ENCODE results near the gene S100A16. TPM values are rescaled to one million over a fixed set of nuclear protein-coding genes. Genes with fewer than 3 reads are reported as not detected.
A peak's percentile ranks its signal among the peaks of the same experiment; 100 is the strongest.

Gene S100A16
- total and polyA plus RNA-seq, 9 of the 15 experiments (the other 6 are each of a cell fraction or from before 2014, with no cell fraction given), result 1.6 to 6.9 (median 4.3) TPM

GRCh38 chr1:153566414-153567371 is 46.2 kb downstream of the S100A16 start (continued):
- TF ChIP-seq BCLAF1 (IDR thresholded peaks at IDR 0.05; ENCODE audit: borderline replicate concordance in 1 of 2, control insufficient read depth in 1 of 2, low read depth in 2 of 2, low read length in 1 of 2) (0 out of 4 replicates have a peak, but pooled peaks of 1 of the 2 experiments have one; percentile 25), THRB (CRISPR knock-in tag; conservative IDR thresholded peaks at IDR 0.05) (0 out of 2 replicates have a peak, but pooled peaks have one; percentile 75), PBX2 (CRISPR knock-in tag; IDR thresholded peaks at IDR 0.05; ENCODE audit: low read depth) (no peak), PBX2 (tag; conservative IDR thresholded peaks at IDR 0.05; ENCODE audit: low read depth) (no peak), ATF4 (CRISPR knock-in tag; IDR thresholded peaks at IDR 0.05) (no peak; the same call in none of the 2 replicates), GTF2A2 (tag; IDR thresholded peaks at IDR 0.05) (no peak), HLTF (IDR thresholded peaks at IDR 0.05) (0 out of 2 replicates have a peak, but pooled peaks have one; percentile 53), NKRF (IDR thresholded peaks at IDR 0.05; ENCODE audit: borderline replicate concordance) (no peak), NR2F6 (CRISPR knock-in tag; IDR thresholded peaks at IDR 0.05) (no peak), RBM34 (IDR thresholded peaks at IDR 0.05; ENCODE audit: borderline replicate concordance, insufficient read depth, low read length) (no peak), RBFOX2 (IDR thresholded peaks at IDR 0.05; ENCODE audit: low read depth, low read length) (peak; percentile 76), SUPT5H (IDR thresholded peaks at IDR 0.05) (peak; percentile 38; the same call in 1 of the 2 replicates), DLX4 (CRISPR knock-in tag; IDR thresholded peaks at IDR 0.05) (no peak), ZNF217 (CRISPR knock-in tag; IDR thresholded peaks at IDR 0.05) (no peak), ZNF3 (CRISPR knock-in tag; IDR thresholded peaks at IDR 0.05) (no peak)

Measured in K562 (cell line).